Neural progenitor cell (in vitro differentiated cells): ENCODE results near the gene TKT.

Experiments used
- EZH2 ChIP-seq: fragments of 200-600 bp; sonication (generic); IDR thresholded peaks from 2 replicates; pipeline ENCODE4 v1.6.1; 2017; ENCODE audit warnings: antibody characterized with exemption, mild to moderate bottlenecking, moderate library complexity
- EZH2phosphoT487 ChIP-seq: fragments of 200-600 bp; sonication (generic); IDR thresholded peaks from 2 replicates; pipeline ENCODE4 v1.6.1; 2017; ENCODE audit warnings: antibody characterized with exemption
- TF ChIP-seq, protein P1 (sequence below): fragments of 200-600 bp; sonication (generic); IDR thresholded peaks from 2 replicates; pipeline ENCODE4 v1.5.1; 2017; ENCODE audit warnings: antibody characterized with exemption, mild to moderate bottlenecking

DNA sequence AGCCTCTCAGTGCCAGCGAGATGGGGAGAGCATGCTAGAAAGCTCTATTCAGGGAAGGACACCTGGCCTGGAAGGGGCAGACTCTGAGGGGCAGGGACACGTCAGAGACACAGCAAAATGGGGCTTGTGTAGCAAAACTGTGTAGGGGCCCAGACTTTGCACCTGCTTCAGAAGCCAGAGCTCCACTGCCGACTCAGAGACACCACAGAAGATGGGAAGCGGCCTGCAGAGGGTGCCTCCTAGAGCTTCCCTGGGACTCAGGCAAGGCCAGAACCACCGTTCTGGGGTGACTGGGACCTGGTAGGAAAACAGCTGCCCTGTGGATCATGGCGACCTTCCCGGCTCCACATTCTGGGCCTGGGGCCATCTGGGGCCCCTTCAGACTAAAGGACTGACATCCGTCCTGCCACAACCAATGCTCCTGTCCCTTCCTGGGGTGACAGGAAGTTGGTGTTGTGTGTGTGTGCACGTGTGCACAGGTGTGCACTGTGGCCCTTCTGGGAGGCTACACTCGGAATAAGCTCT, 17.4 kb upstream of the TKT start:
- TF ChIP-seq, protein P1, sequence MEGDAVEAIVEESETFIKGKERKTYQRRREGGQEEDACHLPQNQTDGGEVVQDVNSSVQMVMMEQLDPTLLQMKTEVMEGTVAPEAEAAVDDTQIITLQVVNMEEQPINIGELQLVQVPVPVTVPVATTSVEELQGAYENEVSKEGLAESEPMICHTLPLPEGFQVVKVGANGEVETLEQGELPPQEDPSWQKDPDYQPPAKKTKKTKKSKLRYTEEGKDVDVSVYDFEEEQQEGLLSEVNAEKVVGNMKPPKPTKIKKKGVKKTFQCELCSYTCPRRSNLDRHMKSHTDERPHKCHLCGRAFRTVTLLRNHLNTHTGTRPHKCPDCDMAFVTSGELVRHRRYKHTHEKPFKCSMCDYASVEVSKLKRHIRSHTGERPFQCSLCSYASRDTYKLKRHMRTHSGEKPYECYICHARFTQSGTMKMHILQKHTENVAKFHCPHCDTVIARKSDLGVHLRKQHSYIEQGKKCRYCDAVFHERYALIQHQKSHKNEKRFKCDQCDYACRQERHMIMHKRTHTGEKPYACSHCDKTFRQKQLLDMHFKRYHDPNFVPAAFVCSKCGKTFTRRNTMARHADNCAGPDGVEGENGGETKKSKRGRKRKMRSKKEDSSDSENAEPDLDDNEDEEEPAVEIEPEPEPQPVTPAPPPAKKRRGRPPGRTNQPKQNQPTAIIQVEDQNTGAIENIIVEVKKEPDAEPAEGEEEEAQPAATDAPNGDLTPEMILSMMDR = no peak
- TF ChIP-seq EZH2phosphoT487 (no peak), EZH2 (no peak)
